ENCODE data around the gene DPM3.
"Not testable (repeated sequence)": the region's sequence is repeated elsewhere in the genome, so short reads cannot be mapped to it uniquely, and the experiment has no call there.

The DPM3 gene

DNA sequence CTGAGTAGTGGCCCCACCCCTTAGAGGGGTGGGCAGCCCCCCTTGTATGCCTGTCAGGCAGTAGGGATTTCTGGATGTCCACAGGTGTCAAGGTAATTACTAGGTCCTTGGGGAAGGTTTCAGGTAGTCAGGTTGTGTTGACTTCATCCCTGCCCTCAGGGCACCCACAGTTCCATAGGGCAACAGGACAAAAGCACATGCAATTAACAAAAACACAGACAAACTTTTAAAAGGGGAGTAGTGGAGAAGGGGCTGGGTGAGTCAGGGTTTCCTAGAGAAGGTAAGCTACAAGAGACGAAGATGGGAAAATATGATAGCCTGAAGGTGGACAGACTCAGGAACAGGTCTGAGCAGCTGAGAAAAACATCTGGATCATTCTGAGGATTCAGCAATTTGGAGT lies 18.7 kb upstream of the DPM3 start:
- DNase-seq (ENCODE audit: low spot score) = no peak

DNA sequence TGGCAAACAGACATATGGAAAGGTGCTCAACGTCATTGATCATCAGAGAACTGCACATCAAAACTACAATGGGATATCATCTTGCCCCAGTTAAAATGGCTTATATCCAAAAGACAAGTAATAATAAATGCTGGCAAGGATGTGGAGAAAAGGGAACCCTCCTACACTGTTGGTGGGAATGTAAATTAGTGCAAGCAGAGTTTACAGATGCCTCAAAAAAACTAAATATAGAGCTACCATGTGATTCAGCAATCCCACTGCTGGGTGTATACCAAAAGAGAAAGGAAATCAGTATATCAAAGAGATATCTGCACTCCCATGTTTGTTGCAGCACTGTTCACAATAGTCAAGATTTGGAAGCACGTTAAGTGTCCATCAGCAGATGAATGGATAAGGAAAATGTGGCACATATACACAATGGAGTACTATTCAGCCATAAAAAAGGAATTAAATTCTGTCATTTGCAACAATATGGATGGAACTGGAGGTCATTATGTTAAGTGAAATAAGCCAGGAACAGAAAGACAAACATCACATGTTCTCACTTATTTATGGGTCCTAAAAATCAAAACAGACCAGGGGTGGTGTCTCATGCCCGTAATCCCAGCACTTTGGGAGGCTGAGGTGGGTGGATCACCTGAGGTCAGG lies 15.8 kb upstream of the DPM3 start:
- not testable (repeated sequence) for DNase-seq (ENCODE audit: low spot score)

DNA sequence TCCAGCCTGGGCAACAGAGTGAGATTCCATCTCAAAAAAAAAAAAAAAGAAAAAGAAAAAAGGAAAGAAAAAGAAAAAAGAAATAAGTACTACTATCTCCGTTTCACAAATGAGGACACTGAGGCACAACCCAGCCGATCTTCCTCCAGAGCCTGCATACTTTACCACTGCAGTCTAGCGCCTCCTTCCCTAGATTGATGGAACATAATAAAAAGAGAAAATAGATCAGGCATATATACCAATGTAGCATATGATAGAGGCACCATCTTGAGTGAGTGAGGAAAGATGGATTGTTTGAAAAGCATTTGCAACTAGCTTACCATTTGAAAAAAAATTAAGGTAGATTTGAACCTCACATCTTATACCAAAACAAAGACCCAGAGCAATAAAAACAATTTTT lies 5.2 kb upstream of the DPM3 start:
- DNase-seq (ENCODE audit: low spot score) = no peak

DNA sequence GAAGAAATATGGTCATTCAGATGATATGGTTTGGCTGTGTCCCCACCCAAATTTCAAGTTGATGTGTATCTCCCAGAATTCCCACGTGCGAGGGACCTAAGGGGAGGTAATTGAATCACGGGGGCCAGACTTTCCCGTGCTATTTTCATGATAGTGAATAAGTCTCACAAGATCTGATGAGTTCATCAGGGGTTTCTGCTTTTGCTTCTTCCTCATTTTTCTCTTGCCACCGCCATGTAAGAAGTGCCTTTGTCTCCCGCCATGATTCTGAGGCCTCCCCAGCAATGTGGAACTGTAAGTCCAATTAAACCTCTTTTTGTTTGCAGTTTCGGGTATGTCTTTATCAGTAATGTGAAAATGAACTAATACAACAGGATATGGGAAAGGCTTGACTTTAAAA lies 1.4 kb upstream of the DPM3 start:
- DNase-seq (ENCODE audit: low spot score) = no peak

DNA sequence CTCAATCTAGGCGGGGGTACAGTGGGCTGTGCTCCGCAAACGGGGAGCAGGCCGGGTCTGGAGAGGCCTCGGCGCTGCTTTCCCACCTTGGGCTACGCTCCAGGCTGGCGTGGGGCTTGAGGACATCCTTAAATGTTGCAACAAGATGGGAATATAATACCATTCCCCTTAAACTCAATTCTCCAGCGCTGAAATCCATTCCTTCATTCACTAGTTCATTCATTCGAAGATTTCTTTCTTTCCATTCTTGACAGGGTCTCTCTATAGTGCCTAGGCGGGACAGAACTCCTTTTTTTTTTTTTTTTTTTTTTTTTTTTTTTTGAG lies 261 bp upstream of the DPM3 start:
- DNase-seq (ENCODE audit: low spot score) = no peak

DNA sequence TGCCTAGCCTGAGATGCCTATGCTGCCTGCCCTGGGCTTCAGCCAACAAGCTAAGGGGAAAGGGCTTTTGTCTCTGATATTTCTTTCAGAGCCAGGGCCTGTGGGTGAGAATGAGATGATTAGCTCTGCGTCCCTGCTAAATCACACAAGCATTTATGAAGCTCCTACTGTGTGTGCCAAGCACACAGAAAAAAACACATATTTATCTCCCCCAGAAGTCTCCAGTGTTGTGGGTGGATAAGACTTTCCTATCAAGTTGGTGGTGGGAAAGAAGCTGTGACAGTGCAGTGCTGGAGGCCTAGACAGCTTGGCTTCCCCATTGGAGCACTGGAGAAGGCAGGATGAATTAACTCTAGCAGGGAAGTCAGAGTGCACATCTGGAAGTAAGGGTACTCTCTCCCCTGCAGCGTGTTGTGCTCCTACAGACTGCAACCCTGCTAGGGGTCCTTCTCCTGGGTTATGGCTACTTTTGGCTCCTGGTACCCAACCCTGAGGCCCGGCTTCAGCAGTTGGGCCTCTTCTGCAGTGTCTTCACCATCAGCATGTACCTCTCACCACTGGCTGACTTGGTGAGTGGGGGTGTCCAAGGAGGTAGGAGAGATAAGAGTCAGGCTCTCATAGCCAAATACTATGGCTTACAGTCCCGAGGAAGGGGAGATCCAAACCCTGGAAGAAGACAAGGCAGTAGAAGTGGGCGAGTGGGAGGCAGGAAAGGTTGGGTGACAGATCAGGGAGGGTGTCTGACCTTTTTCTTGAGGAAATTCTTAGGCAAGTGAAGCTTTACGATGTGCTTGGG lies 3.0 kb downstream of the DPM3 start:
- DNase-seq (ENCODE audit: low spot score) = no peak

DNA sequence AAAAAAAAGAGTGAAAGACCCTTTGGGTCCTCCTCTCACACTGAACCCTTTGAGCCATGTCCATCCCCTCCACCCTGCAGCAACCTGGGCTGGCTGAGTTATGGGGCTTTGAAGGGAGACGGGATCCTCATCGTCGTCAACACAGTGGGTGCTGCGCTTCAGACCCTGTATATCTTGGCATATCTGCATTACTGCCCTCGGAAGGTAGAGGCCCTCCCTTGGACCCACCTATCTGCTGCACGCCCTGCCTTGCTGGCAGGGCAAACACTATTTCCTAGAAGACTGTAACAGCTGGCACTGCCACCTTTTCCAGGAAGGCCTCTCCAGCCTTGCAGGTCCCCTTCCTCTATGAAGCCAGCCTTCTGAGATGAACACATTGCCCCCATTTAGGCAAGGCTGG lies 3.6 kb downstream of the DPM3 start:
- DNase-seq (ENCODE audit: low spot score) = no peak

DNA sequence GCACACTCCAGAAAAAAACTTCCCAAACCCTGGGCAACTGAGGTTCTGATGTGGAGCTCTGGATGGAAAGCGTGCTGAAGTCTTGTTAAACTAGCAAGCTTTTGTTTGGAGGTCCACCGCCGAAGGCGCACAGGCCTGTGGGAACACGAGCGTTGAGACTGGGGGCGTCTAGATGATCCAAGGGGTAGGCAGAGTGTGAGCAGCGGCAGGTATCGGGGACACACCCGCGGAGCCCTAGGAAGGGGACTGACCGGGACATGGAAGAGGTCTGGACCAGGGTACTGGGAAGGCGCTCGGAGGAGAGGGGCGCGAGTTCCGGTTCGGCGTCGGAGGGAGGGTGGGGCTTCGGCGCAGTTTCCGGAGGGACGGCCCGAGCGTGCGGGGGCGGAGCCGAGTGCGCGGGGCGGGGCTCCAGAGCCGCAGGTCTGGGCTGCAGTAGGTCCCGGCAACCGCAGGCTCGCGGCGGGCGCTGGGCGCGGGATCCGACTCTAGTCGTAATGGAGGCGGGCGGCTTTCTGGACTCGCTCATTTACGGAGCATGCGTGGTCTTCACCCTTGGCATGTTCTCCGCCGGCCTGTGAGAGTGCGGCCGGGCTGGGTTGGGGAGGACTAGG lies 4.8 kb downstream of the DPM3 start, which contains the start of gene SLC50A1:
SLC50A1 (plus strand) TSS at position 438 of the 614 bp plus-strand sequence; CDS start at position 498, 60 bp downstream.
- peak; percentile 90 for DNase-seq (ENCODE audit: low spot score)

DNA sequence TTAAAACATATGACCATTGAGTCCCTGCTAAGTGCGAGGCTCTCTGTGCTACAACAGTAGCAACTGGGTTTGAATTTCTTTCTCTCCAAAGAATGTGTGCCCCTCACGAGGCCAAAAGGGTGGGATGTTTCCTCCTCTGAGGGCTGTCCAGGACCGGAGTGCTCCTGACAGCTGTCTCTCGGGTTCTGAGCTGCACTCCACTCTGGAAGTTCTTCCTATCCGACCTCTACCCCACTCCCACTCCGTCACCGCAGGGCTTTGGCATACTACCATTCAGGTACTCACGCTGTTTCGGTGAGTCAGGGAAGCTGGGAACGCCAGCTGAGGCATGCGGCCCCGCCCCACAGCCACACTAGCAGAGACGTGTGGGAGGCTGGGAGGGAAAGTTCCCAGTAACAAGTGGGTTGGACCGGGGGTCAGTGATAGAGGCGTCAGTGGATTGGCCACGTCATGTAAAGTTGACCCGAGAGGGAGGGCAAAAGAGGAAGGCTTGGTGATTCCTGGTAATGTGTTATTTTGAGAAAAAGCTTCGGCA lies 5.4 kb downstream of the DPM3 start:
- peak; percentile 63 for DNase-seq (ENCODE audit: low spot score)

DNA sequence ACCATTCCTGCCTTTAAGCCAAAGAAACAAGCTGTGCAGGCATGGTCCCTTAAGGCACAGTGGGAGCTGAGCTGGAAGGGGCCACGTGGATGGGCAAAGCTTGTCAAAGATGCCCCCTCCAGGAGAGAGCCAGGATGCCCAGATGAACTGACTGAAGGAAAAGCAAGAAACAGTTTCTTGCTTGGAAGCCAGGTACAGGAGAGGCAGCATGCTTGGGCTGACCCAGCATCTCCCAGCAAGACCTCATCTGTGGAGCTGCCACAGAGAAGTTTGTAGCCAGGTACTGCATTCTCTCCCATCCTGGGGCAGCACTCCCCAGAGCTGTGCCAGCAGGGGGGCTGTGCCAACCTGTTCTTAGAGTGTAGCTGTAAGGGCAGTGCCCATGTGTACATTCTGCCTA lies 6.0 kb downstream of the DPM3 start:
- no peak for DNase-seq (ENCODE audit: low spot score)

DNA sequence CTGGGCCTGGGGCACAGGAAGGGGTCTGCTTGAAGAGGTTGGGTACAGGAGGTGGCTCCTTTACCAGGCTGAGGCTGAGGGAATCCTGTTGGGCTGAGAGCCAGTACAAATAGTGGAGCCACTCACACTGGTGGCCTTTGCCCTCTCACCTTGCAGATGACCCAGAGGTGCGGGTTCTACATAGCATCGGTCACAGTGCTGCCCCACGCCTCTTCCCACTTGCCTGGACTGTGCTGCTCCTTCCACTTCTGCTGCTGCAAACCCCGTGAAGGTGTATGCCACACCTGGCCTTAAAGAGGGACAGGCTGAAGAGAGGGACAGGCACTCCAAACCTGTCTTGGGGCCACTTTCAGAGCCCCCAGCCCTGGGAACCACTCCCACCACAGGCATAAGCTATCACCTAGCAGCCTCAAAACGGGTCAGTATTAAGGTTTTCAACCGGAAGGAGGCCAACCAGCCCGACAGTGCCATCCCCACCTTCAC lies 6.5 kb downstream of the DPM3 start:
- no peak for DNase-seq (ENCODE audit: low spot score)

DNA sequence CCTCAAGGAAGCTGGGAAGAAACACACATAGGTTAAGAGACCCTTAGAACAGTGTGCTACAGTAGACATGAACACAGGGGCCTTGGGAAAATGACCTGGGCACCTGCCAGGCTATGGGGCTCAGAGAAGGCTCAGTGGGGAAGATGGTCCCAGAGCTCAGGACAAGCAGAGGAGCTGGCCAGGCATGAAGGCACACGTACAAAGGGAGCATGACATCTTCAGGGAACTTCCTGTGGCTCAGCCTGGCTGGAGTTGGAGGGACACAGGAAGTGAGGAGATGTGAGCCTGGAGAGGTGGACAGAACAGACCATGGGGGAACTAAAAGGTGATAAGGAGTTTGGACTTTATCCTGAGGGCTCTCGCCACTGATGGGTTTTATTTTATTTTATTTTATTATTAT lies 8.5 kb downstream of the DPM3 start:
- DNase-seq (ENCODE audit: low spot score) = no peak

DNA sequence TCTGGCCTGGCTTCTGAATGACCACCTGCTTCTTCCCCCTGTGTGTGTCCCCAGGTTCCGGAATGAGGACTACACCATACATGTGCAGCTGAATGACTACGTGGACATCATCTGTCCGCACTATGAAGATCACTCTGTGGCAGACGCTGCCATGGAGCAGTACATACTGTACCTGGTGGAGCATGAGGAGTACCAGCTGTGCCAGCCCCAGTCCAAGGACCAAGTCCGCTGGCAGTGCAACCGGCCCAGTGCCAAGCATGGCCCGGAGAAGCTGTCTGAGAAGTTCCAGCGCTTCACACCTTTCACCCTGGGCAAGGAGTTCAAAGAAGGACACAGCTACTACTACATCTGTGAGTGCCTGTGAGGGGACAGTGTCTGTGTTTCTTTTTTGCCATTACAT lies 9.0 kb downstream of the DPM3 start:
- no peak for DNase-seq (ENCODE audit: low spot score)

DNA sequence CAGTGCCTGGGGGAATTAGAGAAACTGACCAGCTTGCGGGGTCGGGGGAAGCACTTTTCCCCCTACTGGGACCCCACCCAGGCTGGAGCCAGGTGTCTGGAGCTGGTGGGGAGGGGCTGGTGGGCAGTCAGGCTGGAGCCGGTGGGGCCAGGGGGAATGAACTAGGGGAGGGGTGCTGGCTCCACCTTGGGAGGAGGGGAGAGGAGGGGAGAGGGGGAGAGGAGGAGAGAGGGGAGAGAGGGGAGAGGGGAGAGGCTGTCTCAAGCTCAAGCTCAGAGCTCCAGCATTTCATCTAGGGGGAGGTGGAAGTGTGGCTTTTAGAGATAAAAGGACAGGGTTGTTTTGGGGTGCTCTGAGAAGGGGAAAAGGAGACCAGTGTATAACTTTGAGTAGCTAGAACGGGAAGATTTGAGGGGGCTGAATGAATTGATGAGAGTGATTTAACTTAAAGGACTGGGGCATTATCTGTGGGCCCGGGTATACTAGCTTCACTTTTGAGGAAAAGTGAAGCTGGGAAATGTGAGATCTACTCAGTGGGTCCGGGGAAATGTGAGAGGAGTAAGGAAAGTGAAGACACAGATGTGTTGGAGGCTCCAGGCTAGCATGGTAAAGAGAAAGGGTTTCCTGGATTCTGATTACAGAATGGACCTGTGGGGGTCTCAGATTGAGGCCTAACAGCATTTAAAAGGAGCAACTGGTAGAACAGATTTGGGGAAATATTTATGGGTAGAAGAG lies 9.9 kb downstream of the DPM3 start:
- no peak for DNase-seq (ENCODE audit: low spot score)

DNA sequence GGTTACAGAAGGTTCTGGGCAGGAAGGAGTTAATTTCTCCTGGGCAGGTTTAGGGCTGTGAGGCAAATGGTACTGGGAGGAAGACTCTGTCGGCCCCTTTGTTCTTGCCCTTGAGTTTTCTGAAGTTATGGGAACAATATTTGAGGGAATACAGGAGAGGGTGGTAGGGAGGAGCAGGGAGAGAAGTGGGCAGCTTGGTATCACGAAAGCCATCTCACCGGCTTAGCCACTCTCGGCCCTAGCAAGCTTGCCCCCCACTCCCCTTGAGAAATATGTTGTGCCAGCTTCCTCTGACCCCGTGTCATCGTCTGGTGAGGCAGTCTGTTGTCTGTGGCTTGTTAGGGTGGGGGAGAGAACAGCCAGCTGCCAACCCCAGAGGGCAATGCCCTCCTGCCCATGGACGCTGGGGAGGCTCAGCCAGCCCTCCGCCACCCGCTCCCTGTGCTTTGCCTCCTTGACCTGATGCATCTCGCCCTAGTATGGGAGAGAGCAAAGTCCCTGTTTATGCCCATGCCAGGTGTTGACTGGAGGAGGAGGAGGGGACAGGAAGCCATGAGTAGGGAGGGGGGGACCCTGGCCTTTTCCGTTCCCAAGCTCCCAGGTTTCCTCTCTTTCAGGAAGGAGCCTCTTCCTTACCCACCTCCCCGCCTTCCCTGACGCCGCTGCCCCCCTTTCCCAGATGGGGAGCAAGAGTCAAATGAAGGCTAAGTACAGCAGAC lies 11.4 kb downstream of the DPM3 start:
- DNase-seq (ENCODE audit: low spot score) = peak; percentile 76

DNA sequence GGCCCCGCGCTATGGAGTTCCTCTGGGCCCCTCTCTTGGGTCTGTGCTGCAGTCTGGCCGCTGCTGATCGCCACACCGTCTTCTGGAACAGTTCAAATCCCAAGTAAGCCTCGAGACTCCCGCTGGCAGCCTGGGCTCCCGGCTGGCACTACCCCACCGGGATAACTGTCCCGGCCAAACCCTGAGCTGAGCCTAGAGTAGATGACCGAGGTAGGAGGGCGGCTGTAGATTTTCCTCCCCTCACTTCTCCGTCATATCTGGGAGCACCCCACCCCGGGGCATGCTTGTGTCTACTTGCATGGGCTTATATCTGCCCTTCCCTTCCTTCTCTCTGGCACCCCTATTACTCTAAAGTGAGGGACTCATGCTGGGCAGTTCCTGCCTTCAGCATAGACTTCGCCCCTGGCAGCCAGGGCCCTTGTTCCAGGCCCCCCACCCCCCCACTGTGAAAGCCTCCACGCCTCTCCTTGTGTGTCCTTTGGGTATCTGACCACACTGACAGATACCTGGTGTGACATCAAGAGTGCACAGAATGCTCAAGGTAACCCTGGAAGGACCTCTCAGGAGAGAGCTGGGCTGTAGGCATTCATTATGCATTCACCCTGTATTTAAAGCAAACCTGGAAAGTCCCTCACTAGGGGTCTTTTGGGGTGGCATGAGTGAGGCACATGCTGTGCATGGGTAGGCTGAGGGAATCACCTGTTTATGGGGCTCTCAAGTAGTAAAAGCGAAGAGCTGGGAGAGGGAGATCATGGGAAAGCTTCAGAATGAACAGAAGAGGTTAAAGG lies 12.2 kb downstream of the DPM3 start:
- no peak for DNase-seq (ENCODE audit: low spot score)

DNA sequence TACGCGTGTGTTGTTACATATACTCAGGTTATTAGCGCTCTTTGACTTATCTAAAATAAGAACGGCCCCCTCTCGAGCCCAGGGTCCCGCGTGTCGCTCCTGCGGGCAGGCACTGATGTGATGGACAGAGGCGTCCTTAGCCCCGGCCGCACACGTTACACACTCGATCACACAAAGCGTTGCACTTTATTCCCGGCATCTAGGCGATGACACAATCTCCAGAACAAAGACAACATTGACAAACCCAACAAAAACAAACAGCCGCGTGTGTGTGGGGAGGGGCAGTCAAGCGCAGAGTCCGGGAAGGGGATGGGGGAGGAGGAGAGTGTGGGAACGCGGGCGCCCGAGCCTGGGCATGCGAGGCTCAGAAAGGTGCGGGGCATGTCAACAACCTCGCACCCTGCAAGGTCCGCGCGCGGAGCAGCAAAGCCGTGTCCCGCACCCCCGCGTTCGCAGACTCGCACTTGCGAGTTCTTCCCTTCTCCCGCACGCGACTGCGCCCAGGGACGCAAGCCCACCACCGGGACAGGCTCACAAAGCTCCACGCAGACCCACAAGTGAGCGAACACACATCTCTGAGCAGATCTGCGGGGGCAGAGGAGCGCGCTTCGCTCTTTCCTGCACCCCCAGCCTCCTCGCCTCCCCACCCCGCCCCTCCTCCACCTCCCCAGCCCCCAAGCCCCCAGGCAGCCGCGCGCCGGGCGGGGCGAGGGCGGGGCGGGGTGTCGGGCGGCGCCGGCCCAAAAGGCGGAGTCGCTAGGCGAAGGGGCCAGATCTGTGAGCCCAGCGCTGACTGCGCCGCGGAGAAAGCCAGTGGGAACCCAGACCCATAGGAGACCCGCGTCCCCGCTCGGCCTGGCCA lies 13.0 kb downstream of the DPM3 start, which contains the start of gene EFNA1:
EFNA1 (plus strand) TSS at position 772 of the 862 bp plus-strand sequence. CDS start 102 bp downstream, outside the sequence.
- peak; percentile 98 for DNase-seq (ENCODE audit: low spot score)

DNA sequence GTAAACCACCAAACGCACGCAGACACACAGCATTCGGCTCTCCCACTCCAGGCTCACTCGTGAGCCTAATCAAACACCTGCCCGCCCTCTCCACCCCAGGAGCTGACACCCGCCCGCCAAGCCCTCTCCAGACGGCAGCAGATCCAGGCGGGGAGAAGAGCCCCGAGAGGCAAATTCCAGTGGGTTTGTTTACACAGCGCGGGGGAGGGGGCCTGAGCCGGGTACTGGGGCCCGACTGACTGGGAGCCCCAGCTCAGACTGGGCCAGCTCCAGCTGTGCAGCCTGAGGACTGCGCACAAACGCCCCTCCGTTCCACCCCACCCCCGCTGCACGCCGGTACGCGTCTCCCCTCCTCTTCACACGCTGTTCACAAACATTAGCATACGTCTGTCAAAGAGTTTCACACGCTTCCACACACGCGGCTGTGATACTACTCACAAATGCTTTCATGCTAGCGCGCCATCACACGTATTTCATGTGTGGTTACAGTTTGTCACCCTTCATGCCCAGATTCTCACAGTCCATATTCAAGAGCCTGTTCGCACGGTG lies 13.7 kb downstream of the DPM3 start:
- DNase-seq (ENCODE audit: low spot score) = peak; percentile 81

DNA sequence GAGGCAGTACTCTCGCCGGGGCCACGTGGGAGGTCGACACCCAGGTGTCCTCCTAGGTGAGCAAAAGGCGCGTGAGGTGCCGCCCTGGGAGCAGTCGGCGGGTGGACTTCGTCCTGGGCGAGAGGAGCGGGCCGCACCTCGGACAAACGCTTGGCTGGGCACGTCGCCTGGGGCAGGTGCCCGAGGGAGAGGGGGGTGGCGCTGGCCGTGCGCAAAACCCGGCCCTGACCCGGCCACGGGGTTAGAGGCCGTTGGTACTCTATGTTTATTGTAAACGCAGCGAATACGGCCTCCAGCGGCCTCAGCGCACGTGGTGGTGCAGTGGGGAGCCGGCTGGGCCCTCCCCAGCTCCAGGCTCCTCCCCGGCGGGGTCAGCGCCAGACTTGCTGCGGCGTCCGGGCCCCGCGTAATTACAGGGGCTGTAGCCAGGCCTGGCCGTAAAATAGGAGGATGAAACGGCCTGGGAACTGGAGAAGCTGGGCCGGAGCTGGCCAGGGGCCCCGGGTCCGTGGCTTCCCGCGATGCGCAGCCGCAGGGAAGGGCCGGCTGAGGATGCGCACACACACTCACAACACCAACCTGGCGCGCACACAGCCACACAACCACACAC lies 14.3 kb downstream of the DPM3 start:
- peak; percentile 90 for DNase-seq (ENCODE audit: low spot score)
